ENCODE measurements around the gene VIT. TPM values are rescaled to one million over a fixed set of nuclear protein-coding genes. Genes with fewer than 3 reads are reported as not detected.

The VIT gene
- total RNA-seq, 1 experiment from 2014 or later, result not detected

DNA sequence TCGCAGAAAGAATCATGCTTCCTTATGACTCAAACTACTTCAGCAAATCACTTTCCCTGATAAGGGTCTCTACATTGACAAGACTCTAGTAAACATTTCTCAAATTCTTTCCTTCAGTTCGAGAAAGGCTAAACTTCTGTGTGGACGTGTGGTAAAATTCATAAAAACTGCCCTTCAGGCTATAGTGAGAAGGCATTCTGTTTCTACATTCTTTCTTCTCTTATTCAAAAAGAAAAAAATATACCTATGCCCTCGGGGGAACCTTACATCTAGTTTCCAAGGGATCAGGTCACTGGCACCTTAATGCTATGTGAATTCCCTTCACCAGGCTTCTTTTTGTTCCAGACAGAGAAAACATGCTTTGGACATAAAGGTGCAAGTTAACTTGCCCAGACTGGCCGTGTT lies 4.9 kb downstream of the VIT start:
- H2AFZ ChIP-seq (ENCODE audit: low read length), result no peak overlapping the region
- no peak overlapping the region for H3K9ac ChIP-seq (ENCODE audit: low read length)
- no peaks in the 10 kb centered on the region for H3K79me2 ChIP-seq (ENCODE audit: low read length)
- POLR2A ChIA-PET (ENCODE audit: unreplicated experiment), result no interaction called here
- H3K27me3 ChIP-seq (ENCODE audit: low read length), result no peaks in the 10 kb centered on the region
- CTCF ChIA-PET, result no interaction called here
- no TSS peak for BruUV-seq (replicated peaks)
- no peaks in the 10 kb centered on the region for H3K9me2 ChIP-seq (replicated peaks; ENCODE audit: low read length)
- H3K27ac ChIP-seq (ENCODE audit: low read length), result no peak overlapping the region
- no peaks in the 10 kb centered on the region for H4K20me1 ChIP-seq (ENCODE audit: low read length)
- H3K4me1 ChIP-seq (ENCODE audit: insufficient read depth, low read length), result peaks cover 8% of the 10 kb centered on the region
- intact Hi-C loops (cut with micrococcal nuclease), result no loop called here
- H3K4me2 ChIP-seq (ENCODE audit: low read length), result no peak overlapping the region
- DNase-seq (peak; percentile 50), ATAC-seq (no peak)
- no peaks in the 10 kb centered on the region for H3K36me3 ChIP-seq (ENCODE audit: low read depth, low read length)
- no peaks in the 10 kb centered on the region for H3K9me3 ChIP-seq (ENCODE audit: low read length)
- H3F3A ChIP-seq (ENCODE audit: low read length, unreplicated experiment), result no peaks in the 10 kb centered on the region
- no peak overlapping the region for H3K4me3 ChIP-seq (ENCODE audit: low read length)
- TF ChIP-seq EZH2phosphoT487 (IDR thresholded peaks at IDR 0.05; ENCODE audit: borderline replicate concordance, low read length), result no peak
- no peak for TF ChIP-seq EZH2 (IDR thresholded peaks at IDR 0.05; ENCODE audit: low read length, unreplicated experiment)
- TF ChIP-seq, protein P1, sequence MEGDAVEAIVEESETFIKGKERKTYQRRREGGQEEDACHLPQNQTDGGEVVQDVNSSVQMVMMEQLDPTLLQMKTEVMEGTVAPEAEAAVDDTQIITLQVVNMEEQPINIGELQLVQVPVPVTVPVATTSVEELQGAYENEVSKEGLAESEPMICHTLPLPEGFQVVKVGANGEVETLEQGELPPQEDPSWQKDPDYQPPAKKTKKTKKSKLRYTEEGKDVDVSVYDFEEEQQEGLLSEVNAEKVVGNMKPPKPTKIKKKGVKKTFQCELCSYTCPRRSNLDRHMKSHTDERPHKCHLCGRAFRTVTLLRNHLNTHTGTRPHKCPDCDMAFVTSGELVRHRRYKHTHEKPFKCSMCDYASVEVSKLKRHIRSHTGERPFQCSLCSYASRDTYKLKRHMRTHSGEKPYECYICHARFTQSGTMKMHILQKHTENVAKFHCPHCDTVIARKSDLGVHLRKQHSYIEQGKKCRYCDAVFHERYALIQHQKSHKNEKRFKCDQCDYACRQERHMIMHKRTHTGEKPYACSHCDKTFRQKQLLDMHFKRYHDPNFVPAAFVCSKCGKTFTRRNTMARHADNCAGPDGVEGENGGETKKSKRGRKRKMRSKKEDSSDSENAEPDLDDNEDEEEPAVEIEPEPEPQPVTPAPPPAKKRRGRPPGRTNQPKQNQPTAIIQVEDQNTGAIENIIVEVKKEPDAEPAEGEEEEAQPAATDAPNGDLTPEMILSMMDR (conservative IDR thresholded peaks at IDR 0.05; ENCODE audit: low read depth, low read length), result no peak

DNA sequence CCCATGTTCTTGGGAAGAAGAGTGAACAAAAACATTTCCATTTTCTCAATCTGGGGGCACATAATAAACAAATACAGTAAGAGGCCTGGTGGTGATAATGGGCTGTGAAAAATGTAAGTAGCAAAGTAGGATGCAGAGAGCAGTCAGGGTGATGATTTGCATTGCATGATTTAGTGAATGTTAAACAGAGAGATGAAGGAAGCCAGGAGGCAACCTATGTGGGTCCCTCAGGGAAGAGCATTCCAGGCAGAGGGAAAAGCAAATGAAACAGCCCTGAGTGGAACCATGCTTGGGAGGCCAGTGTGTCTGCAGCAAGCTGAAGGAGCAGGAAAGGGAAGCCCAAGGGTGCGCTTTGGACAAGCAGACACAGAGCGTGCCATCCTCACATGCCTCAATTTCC lies 5.4 kb downstream of the VIT start:
- peaks cover 12% of the 10 kb centered on the region for H3K4me1 ChIP-seq (ENCODE audit: insufficient read depth, low read length)
- no peaks in the 10 kb centered on the region for H3K36me3 ChIP-seq (ENCODE audit: low read depth, low read length)
- no peaks in the 10 kb centered on the region for H3K27me3 ChIP-seq (ENCODE audit: low read length)
- ATAC-seq, result no peak
- TF ChIP-seq EZH2phosphoT487 (IDR thresholded peaks at IDR 0.05; ENCODE audit: borderline replicate concordance, low read length) (no peak), EZH2 (IDR thresholded peaks at IDR 0.05; ENCODE audit: low read length, unreplicated experiment) (no peak)
- TF ChIP-seq, protein P1 (conservative IDR thresholded peaks at IDR 0.05; ENCODE audit: low read depth, low read length), result no peak
- no peaks in the 10 kb centered on the region for H3K9me2 ChIP-seq (replicated peaks; ENCODE audit: low read length)
- BruUV-seq (replicated peaks), result no TSS peak
- intact Hi-C loops (cut with micrococcal nuclease), result no loop called here
- POLR2A ChIA-PET (ENCODE audit: unreplicated experiment), result no interaction called here
- DNase-seq, result no peak
- no peak overlapping the region for H3K4me2 ChIP-seq (ENCODE audit: low read length)
- H4K20me1 ChIP-seq (ENCODE audit: low read length), result no peaks in the 10 kb centered on the region
- H3K9me3 ChIP-seq (ENCODE audit: low read length), result no peaks in the 10 kb centered on the region
- no peak overlapping the region for H3K9ac ChIP-seq (ENCODE audit: low read length)
- H3K4me3 ChIP-seq (ENCODE audit: low read length), result no peak overlapping the region
- no peak overlapping the region for H2AFZ ChIP-seq (ENCODE audit: low read length)
- no peak overlapping the region for H3K27ac ChIP-seq (ENCODE audit: low read length)
- CTCF ChIA-PET, result no interaction called here
- no peaks in the 10 kb centered on the region for H3F3A ChIP-seq (ENCODE audit: low read length, unreplicated experiment)
- no peaks in the 10 kb centered on the region for H3K79me2 ChIP-seq (ENCODE audit: low read length)

DNA sequence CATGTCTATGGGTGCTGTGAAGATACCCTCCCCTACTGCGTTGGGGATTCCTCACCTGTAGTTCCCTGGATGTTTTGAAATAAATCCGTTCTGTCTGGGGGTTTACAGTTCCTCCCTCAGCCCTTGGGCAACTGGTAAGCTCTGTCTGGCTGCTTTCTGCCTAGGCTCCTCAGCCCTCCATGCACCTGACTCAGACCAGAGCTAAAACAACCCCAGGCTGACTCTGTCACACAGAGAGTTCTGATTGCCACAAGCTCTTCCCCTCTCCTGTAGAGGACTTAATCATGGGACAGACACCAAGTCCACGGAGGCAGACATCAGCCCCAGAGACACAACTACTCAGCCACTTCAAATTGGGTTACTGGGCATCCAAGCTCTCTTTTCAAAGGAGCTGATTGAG lies 6.3 kb downstream of the VIT start:
- H3K4me3 ChIP-seq (ENCODE audit: low read length), result no peak overlapping the region
- H3K9me2 ChIP-seq (replicated peaks; ENCODE audit: low read length), result no peaks in the 10 kb centered on the region
- H4K20me1 ChIP-seq (ENCODE audit: low read length), result no peaks in the 10 kb centered on the region
- TF ChIP-seq EZH2 (IDR thresholded peaks at IDR 0.05; ENCODE audit: low read length, unreplicated experiment) (no peak), EZH2phosphoT487 (IDR thresholded peaks at IDR 0.05; ENCODE audit: borderline replicate concordance, low read length) (no peak)
- TF ChIP-seq, protein P1 (conservative IDR thresholded peaks at IDR 0.05; ENCODE audit: low read depth, low read length), result no peak
- no peaks in the 10 kb centered on the region for H3K79me2 ChIP-seq (ENCODE audit: low read length)
- H3K36me3 ChIP-seq (ENCODE audit: low read depth, low read length), result no peaks in the 10 kb centered on the region
- no peak overlapping the region for H3K9ac ChIP-seq (ENCODE audit: low read length)
- POLR2A ChIA-PET (ENCODE audit: unreplicated experiment), result interaction anchor here (0.5 kb wide), 1 partner anchor 8 kb away, joined by 4 read pairs; no protein-coding TSS in a partner anchor
- no peaks in the 10 kb centered on the region for H3K27me3 ChIP-seq (ENCODE audit: low read length)
- no peak overlapping the region for H3K4me2 ChIP-seq (ENCODE audit: low read length)
- intact Hi-C loops (cut with micrococcal nuclease), result no loop called here
- H3K4me1 ChIP-seq (ENCODE audit: insufficient read depth, low read length), result peaks cover 20% of the 10 kb centered on the region
- H3K27ac ChIP-seq (ENCODE audit: low read length), result no peak overlapping the region
- H3K9me3 ChIP-seq (ENCODE audit: low read length), result no peaks in the 10 kb centered on the region
- no peak for DNase-seq
- H2AFZ ChIP-seq (ENCODE audit: low read length), result no peak overlapping the region
- CTCF ChIA-PET, result interaction anchor here (0.6 kb wide), 1 partner anchor 93 kb away, joined by 6 read pairs; no protein-coding TSS in a partner anchor
- BruUV-seq (replicated peaks), result no TSS peak
- H3F3A ChIP-seq (ENCODE audit: low read length, unreplicated experiment), result no peaks in the 10 kb centered on the region
- ATAC-seq, result no peak; the same call in 1 of the 2 replicates
